ENCODE results near the gene CCDC137.

- no peak for TF ChIP-seq CTCF (IDR thresholded peaks at IDR 0.05)
- TF ChIP-seq POLR2A (IDR thresholded peaks at IDR 0.05) = no peak
Observed at GRCh38 chr17:81673561-81674258, 7.2 kb downstream of the CCDC137 start.

Data from lower leg skin (tissue), 3 donors.